NCI-H1092 treated with DMSO at 0.1 percent for 48 hours (cell line): ENCODE data around the gene CALM1.

Source experiments
- DNase-seq: peaks from one replicate; lab custom pipeline; 2025; lab: John Stamatoyannopoulos, UW

The CALM1 gene

DNA sequence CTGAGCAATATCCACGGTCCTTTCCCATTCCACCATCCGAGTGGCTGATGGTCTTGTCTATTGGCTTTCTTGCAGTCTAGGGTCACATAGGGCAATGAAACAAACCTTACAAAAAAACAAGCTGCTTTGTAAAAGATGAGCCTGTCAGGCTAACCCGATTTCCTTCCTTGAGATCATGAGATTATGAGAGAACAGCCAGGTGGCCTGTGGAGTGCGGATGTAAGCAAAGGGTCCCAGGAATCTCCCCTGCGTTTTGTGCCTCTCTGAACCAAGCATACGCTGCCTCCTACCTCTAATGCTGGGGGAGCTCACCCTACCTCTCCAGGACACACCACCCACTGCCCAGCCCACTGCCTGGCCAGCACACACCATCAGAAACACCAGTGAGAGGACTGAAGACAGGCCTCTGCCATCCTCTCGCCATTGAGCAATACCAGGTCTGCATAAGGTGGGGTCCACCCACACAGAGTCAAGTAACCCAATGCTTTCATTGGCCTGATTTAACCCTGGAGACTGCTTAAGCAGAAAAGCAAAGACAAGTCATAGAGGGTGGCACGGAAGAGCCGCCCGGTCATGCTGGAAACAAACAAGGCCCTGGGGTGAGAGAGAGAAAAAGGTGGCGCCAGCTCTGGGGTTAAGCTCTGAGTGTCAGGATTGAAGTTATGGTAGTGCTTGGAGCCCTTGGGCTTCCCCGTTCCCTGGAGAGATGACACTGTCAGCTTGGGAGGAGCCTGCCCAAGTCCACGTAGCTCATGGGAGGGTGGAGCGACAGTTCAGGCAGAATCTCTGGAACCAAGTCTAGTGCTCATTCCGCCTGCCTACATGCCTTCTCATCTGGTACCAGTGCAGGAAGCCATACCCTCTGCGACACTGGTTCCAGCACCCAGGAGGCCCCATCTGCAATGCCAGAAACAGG, 46.6 kb downstream of the CALM1 start:
- no peak for DNase-seq

DNA sequence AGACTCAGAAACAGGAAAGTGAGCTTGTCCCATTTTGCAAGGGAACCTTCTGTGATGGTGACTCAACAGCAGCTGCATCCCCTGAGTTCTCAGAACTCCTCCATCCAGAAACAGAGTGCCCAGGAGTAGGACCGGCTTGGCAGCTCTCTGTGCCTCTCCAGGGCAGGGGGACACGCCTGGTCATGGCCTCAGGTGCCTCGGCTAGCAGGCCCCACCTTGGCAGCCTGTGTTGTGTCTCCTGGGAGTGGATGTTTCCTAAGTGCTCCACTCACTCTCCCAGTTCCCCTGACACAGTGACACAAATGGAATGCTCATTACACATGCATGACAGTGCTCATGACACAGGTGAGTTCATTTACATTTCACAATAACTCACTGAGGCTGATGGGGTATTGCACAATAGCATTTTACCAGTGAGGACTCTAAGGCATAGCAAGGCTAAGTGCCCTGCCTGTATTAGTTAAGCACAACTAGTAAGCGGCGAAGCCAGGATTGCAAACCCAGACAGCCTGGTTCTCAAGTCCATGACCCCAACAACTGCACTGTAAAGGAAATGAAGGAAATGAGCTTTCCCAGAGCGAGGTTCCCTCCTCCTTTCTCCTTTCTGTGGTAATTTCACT, 47.4 kb downstream of the CALM1 start:
- DNase-seq: no peak

DNA sequence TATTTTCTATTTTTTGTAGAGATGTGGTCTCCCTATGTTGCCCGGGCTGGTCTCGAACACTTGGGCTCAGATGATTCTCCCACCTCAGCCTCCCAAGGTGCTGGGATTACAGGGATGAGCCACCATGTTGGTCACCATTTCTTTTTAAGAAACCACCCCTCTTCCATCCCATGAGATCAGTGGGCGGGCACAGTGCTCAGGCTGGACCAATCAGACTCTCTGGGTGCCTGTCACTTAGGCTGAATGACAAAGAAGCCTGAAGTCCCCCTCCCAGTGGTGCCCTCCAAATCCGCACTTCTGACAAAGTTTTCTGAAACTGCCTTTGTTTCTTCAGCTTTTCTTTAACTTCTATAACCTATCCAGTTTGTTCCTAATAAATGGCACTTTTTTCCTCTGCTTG, 48.2 kb downstream of the CALM1 start:
- no peak for DNase-seq

DNA sequence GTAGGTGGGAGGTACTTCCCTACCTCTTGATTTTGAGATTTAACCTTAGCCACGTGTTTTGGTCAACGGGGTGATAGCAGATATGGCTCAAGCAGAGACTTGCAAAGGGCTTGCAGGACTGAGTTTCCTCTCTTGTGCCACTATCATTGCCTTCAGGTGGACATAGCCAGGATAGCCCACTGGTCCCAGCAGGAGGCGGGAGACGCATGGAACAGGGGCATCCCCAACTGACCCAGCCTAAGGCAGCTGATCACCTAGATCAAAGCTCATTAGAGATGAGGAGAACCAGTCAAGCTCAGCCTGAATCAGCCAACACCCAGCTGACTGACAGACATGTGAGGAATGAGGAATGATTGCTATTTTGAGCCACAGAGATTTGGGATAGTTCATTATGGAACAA, 49.6 kb downstream of the CALM1 start:
- DNase-seq: no peak

DNA sequence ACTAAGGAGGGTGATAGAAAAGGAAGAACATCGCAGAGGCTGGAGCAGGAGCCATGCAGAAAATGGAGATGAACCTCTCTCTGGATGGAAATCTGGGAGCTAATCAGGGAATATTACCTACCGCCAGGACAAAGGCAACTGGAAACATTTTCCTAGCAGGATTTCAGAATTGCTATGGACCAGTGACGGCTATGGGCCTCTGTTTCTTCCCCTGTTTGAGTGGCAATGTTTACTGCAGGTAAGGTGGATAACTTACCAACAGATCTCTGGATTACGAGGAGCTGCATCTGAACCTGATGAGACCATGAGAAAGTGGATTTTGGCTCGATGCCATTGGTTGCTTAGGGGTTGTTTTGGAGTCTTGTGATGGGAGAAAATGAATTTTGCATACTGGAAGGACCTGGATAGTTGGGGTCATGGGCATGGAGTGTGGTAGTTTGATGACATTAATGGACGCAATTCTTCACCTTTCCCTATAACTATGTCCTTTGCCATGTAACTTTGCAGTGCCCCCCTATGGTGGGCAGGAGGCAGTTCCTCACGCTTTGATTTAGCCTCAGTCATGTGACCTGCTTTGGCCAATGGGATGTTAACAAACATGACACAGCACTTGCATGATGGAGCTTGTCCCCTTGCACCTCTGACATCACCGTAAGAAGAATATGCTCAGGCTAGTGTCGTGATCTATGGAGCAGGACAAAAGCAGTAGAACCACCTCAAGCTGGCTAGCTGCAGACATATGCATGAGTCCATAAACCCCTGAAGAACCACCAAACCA, 51.1 kb downstream of the CALM1 start:
- DNase-seq: no peak

DNA sequence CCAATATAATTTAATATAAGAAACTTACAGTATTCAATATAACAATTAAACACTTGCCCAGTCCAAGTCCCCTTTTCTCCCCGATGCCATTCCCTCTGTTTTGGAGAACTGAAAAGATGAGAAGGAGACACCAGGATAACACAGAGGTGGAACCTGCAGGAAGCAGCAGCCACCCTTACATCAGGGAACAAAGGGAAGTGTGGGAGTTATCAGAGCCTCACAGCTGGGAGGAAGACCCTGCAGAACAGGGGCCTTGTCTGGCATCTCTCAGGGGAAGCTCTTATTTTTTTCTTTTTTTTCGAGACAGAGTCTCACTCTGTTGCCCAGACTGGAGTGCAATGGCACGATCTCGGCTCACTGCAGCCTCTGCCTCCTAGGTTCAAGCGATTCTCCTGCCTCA, 52.6 kb downstream of the CALM1 start:
- DNase-seq: no peak

DNA sequence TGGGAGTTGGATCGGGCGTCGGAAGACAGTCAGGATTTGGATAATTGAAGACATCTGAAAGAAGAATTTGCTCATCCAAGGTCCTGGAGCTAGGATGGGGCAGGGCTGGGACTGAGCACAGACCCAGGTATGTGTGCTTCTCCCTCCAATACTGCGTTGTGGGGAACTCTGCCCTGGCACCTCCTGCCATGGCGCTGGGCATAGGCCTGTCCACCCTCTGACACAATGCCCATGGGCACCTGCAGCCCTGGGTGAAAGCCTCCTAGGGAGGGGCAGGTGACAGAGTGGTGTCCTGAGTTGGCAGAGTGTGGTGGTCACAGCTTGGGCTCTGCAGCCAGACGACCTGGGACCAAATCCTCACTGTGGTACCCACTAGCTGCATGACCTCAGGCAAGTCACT, 53.3 kb downstream of the CALM1 start:
- no peak for DNase-seq

DNA sequence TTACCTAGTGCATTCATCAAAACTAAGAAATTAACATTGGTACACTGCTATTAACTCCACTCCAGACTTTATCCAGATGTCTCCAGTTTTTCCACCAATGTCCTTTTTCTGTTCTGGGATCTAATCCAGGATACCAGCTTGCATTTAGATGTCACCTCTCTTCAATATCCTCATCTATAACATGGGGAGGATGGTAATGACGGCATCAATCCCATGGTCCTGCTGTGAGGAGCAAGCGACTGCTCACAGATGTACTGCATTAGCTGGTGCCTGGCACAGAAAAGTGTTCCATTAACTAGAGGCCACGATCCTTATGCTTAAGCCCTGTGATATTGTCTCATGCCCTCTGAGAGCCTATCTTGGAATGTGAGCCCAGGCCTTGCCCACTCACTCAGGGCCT, 53.8 kb downstream of the CALM1 start:
- DNase-seq: no peak

DNA sequence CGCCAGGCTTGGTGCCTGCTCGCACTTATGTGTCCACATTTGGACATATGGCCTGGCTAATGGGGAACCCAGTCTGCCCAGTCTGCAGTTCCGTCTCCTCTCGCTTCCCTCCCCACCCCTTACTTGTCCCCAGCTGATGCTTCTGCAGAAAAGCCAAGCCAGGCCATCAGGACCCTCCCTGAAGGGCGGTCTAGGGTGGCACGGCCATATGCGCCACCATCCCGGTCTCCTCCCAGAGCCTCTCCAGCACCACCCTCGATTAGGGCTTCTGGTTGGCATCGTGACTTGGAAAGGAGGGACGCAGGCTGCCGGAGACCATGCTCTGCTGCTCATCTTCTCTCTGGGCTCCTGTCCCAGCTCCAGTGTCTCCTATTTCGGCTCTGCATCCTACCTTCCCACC, 54.6 kb downstream of the CALM1 start:
- no peak for DNase-seq

DNA sequence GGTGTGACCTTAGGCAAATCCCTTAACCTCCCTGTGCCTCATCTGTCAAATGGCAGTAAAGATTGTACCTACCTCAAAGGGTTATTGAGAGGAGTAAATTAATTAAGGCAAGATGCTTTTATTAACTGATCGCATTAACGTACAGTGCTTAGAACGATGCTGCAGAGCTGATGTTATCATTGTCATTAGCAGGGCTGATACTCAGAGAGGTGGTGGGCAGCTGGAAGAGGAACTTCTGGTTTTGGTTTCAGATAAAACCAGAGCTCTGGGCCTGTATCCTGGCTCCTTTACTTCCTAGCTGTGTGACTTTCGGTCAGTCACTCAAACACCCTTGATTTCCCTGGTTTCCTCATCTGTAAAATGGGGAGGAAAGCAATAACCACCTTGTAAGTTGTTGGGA, 55.1 kb downstream of the CALM1 start:
- DNase-seq: no peak

DNA sequence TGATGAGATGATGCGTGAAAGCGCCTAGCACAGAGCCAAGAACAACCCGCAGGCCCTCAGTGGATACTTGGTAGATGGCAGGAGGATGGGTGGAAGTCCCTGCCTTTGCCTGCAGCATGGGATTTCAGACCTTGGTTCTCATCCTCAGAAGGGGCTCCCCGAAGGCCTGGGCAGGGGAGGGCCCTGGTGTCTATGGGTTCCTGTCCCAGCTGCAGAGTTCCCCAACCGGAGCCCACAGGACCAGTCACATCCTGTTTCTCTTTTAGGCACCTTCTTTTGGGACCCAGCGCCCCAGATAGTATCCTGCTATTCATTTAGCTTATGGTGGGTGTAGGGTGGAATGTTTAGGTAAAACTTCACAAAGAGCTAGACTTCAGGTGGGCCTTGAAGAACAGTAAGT, 55.5 kb downstream of the CALM1 start:
- no peak for DNase-seq

DNA sequence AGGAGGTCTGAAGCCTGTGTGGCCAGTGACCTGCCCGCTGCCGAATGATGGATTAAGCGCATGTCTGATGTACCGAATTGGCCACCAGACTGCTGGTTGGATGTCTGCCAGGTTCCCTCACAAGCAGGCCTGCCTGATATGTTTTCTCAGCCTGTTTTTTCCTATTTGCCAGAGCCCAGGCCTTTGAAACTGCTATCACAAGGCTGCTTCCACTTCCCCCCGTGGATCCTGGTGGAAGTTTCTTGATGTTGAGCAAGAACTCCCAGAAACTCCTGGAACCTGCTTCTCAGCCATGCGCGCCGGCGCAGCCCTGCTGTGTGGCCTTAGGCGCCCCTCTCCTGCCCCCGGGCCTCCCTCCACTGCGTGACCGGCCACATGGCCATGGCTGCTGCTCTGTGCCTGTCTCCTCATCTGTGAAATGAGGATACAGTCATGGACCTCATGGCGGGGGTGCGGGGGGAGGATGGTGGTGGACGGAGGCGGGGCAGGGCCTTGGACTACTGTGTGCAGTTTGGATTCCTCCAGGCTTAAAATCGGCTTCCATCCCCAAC, 56.6 kb downstream of the CALM1 start:
- peak; percentile 55 for DNase-seq

DNA sequence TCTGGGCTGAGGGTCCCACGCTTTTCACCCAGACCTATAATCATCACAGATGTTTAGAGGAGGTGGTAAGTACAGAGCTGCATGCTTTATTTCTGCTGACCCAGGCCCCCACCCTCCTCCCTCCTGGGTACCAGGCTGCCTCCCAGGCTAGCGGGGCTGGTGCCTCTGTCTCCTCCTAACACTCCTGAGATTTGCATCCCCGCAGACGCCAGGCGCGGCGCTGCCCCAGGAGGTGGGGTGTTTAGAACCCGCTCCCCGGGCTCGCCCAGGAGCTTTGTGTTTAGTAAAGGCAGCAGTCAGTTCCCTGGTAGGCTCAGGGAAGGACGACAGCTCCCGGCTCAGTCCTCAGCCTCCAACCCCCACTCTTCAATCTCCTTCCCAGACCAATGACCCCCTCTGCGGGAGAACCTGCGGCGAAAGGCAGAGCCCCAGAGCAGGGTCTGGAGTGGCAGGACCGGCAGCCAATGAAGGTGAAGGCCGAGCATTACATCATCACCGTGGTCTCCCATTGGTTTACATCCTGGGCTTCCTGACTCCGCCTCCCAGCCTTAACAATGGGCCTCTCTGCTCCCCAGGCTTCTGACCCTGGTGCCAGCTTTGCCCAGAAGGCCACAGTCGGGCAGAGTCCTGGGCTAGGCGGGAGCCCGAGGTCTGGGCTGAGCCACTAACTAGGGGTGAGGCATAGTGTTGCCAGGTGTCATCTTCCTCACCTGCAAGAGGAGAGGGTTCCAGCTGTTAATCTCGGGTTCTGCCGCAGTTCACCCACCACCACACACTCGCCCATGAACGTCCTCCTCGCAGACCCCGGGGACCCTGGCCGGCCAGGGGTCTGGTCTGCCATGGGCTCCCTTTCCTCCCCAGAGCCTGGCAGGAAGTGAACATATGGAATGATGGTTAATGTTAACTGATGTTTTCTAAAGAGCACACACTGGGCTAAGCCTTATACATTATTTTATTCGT, 57.5 kb downstream of the CALM1 start:
- DNase-seq: no peak

DNA sequence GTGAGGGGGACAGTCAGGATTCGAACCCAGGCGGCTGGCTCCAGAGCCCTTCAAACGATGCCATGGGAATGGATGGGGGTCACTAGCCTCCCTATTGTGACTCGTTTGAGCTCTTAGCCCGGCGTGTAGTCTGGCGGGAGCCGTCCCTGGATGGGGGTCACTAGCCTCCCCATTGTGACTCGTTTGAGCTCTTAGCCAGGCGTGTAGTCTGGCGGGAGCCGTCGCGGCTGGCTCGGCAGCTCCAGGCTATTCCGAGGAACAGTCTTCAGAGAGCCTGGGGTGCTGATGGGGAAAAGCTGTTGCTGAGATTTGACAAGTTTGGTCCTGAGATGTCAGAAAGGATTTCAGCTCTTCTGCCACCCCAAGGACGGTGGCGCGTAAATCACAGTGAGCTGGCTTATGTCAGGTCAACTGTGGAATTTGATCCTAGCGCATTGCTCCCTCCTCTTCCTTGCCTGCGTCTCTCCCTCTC, 58.3 kb downstream of the CALM1 start:
- no peak for DNase-seq

DNA sequence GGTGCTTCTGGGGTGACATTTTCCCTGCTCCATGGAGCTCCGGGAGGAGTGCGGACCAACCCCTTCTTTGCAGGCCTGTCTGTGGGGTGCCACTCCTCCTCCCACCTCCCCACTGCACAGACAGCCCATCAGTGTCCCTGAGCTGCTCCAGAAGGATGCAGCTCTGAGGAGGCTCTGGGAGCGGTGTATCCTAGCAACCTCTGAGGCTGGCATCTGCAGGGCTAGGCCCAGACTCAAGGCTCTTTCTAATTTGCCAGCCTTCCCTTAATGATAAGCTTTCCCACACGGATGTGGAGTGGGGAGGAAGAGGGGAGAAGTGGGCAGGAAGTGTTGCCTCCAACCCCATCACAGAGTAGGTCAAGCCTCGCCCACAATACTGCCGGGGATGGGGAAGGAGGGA, 59.7 kb downstream of the CALM1 start:
- no peak for DNase-seq

DNA sequence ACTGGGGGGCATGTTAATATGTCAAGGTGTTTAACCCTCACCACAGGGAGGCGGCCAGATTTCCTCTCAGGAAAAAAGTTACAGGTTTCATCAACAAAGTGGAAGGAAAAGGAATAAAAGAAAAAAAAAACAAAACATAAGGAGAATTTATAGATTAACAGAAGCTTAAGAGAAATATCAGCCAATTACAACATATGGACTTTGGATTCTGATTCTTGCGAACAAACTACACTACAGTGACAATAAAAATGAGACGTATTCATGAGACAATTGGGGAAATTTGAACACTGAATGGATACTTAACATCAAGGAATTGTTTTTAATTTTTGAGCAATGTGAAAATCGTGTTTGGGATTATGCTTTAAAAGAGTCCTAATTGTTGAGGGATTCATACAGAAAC, 60.4 kb downstream of the CALM1 start:
- no peak for DNase-seq
